ENCODE measurements around the gene YES1. TPM values are rescaled to one million over a fixed set of nuclear protein-coding genes. Genes with fewer than 3 reads are reported as not detected.

Gene YES1
- total and polyA plus RNA-seq, 2 of the 13 experiments (the other 11 are each of a cell fraction or from before 2014, with no cell fraction given): 17.2 to 70.8 TPM

- TF ChIP-seq PAWR (CRISPR knock-in tag; IDR thresholded peaks at IDR 0.05; ENCODE audit: borderline replicate concordance) (no peak), PLSCR1 (CRISPR knock-in tag; IDR thresholded peaks at IDR 0.05; ENCODE audit: borderline replicate concordance) (no peak), DRAP1 (CRISPR knock-in tag; IDR thresholded peaks at IDR 0.05) (no peak), ZBTB10 (CRISPR knock-in tag; IDR thresholded peaks at IDR 0.05; ENCODE audit: borderline replicate concordance) (no peak), KDM1A (CRISPR knock-in tag; IDR thresholded peaks at IDR 0.05) (no peak; the same call in 1 of the 2 replicates), ZNF780A (CRISPR knock-in tag; IDR thresholded peaks at IDR 0.05) (no peak), FOXK2 (IDR thresholded peaks at IDR 0.05) (no peak), RFXAP (CRISPR knock-in tag; IDR thresholded peaks at IDR 0.05; ENCODE audit: borderline replicate concordance) (no peak), HIVEP1 (CRISPR knock-in tag; IDR thresholded peaks at IDR 0.05) (no peak; the same call in 1 of the 2 replicates), HOMEZ (CRISPR knock-in tag; IDR thresholded peaks at IDR 0.05; ENCODE audit: low read depth) (no peak), ZNF468 (CRISPR knock-in tag; IDR thresholded peaks at IDR 0.05) (no peak), ZNF792 (CRISPR knock-in tag; IDR thresholded peaks at IDR 0.05) (no peak), ZNF317 (CRISPR knock-in tag; IDR thresholded peaks at IDR 0.05) (no peak), ZBTB42 (CRISPR knock-in tag; IDR thresholded peaks at IDR 0.05) (no peak), ATF3 (CRISPR knock-in tag; IDR thresholded peaks at IDR 0.05) (no peak), WIZ (CRISPR knock-in tag; IDR thresholded peaks at IDR 0.05) (peak; percentile 22; the same call in 1 of the 2 replicates)
These were observed 100.2 kb downstream of the YES1 start (continued) for GRCh38 chr18:711657-712400.

Data from HepG2 (cell line).